Stimulated activated CD8-positive, alpha-beta memory T cell treated with anti-CD3 and anti-CD28 coated beads, Interleukin-7, amount 100 ng/mL, for 1 hour (primary cell): ENCODE measurements around the gene TRMT5.
A peak's percentile ranks its signal among the peaks of the same experiment; 100 is the strongest.

ENCODE experiments used
- DNase-seq, 2 donors: peaks; one replicate each; pipeline ENCODE4 v3.0.0-alpha.2; 2020; ENCODE audit warnings: low read depth in 2 of 2

The TRMT5 gene

GRCh38 chr14:60980811-60981632 lies at the start of gene TRMT5, which contains the start of gene SLC38A6:
TRMT5 (minus strand) TSS chr14:60981079; CDS start chr14:60980973, 106 bp downstream.
SLC38A6 (plus strand) TSS chr14:60981245; CDS start chr14:60981278, 33 bp downstream.
- DNase-seq, result peak; percentile 84 to 85

GRCh38 chr14:61026526-61026925 lies 45.6 kb upstream of the TRMT5 start:
- DNase-seq, result no peak

- peak in 1 of 2 donors; percentile 4 for DNase-seq
These were observed 44.7 kb upstream of the TRMT5 start for GRCh38 chr14:61025251-61026223.

GRCh38 chr14:61019537-61019936 lies 38.7 kb upstream of the TRMT5 start:
- no peak for DNase-seq

- no peak for DNase-seq
These were observed 22.7 kb upstream of the TRMT5 start for GRCh38 chr14:61003571-61003970.

- no peak for DNase-seq
These were observed 18.7 kb upstream of the TRMT5 start for GRCh38 chr14:60999536-60999935.

- no peak for DNase-seq
These were observed 17.7 kb upstream of the TRMT5 start for GRCh38 chr14:60998617-60999016.

GRCh38 chr14:60989599-60989998 lies 8.7 kb upstream of the TRMT5 start:
- DNase-seq, result no peak

- no peak for DNase-seq
These were observed 5.6 kb upstream of the TRMT5 start for GRCh38 chr14:60986500-60986899.

GRCh38 chr14:60984196-60984595 lies 3.3 kb upstream of the TRMT5 start:
- DNase-seq, result no peak

- DNase-seq, result no peak
These were observed 965 bp upstream of the TRMT5 start for GRCh38 chr14:60981633-60982455.

GRCh38 chr14:60977847-60978246 lies 3.0 kb downstream of the TRMT5 start:
- DNase-seq, result no peak

- DNase-seq, result no peak
These were observed 5.3 kb downstream of the TRMT5 start for GRCh38 chr14:60975551-60975950.

GRCh38 chr14:60974090-60974651 lies 6.7 kb downstream of the TRMT5 start:
- no peak for DNase-seq

GRCh38 chr14:60973070-60973469 lies 7.8 kb downstream of the TRMT5 start:
- DNase-seq, result no peak

- no peak for DNase-seq
These were observed 8.6 kb downstream of the TRMT5 start for GRCh38 chr14:60972295-60972694.

- no peak for DNase-seq
These were observed 9.6 kb downstream of the TRMT5 start for GRCh38 chr14:60971271-60971670.

- no peak for DNase-seq
These were observed 10.7 kb downstream of the TRMT5 start for GRCh38 chr14:60970146-60970545.

- DNase-seq, result no peak
These were observed 12.2 kb downstream of the TRMT5 start for GRCh38 chr14:60968671-60969070.

GRCh38 chr14:60968099-60968498 lies 12.8 kb downstream of the TRMT5 start:
- no peak for DNase-seq

- no peak for DNase-seq
These were observed 15.5 kb downstream of the TRMT5 start for GRCh38 chr14:60965402-60965801.
